ENCODE measurements around the gene ZNF738. TPM values are rescaled to one million over a fixed set of nuclear protein-coding genes. Genes with fewer than 3 reads are reported as not detected.

The ZNF738 gene
- total RNA-seq, 1 donor from 2014 or later, result 34.9 TPM

- DNase-seq, result no peak
Measured at GRCh38 chr19:21423057-21424041, 64.5 kb downstream of the ZNF738 start.

Other genes with a start within 250 kb of the ZNF738 start
- gene ZNF431, start 217.0 kb upstream of the ZNF738 start, total RNA-seq, result 24.6 TPM
- 64.3 TPM for gene ZNF708, start 29.6 kb upstream of the ZNF738 start, total RNA-seq
- gene ZNF493, start 38.1 kb downstream of the ZNF738 start, total RNA-seq, result 190 TPM
- gene ZNF429, start 146.6 kb downstream of the ZNF738 start, total RNA-seq, result 25.9 TPM